GM21528 (cell line): ENCODE measurements around the gene ARAP3.
A peak's percentile ranks its signal among the peaks of the same experiment; 100 is the strongest.

ENCODE experiments used
- ATAC-seq: cut with Tn5 transposase; IDR thresholded peaks from one replicate; pipeline ENCODE4 v1.9.1; 2021; ENCODE audit warnings: mild to moderate bottlenecking, moderate library complexity; ENCODE audit not compliant: unreplicated experiment, low FRiP score

ARAP3 gene

DNA sequence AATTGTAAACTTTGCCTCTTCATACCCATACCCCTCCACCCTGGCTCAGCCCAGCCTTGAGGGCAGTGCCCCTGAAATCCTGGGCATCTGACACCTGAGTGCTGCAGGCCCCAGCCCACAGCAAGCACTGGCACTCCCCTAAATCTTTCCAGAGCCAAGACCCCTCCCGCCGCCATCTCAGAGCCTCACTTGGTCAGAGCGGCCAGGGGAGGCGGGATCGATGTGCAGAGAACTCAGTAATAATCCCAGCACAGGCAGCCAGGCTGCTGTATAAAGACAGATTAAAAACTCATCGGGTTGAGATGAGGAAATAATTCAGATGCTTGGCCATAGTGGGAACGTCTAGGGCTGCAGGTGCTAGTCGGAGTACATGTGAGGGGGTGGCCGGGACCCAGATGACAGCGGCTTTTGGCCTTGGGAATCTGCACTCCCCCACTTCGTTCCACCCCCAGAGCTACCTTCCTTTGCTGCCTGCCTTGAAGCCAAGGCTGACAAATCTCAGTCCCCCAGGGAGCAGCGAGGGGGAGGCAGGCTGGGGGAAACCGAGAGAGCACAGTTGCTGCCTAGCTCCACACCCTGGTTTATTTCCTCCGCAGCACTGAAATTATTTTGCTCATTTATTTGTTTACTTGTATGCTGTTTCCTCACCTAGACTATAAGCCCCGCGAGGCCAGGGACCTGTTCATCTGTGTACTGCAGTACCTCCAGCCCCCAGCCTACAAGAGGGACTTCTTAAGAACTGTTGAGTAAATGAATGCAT, 19.5 kb upstream of the ARAP3 start:
- peak; percentile 57 for ATAC-seq

DNA sequence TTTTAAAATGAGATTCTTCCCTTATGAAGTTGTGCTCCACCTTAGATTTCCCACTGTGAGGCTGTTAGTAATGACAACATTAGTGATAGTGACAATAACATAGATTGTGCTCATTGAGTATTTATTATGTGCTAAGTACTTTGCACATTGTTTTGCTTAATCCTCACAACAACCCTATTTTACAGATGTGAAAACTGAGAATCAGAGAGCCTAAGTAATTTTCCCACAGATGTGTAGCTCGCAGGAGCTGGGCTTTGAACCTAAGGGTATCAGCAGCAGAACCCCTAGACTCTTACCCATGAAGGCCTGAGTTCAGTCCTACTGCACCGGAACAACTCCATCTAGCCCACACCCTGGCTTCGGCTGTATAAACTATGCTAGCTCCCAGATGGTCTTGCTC, 15.6 kb upstream of the ARAP3 start:
- ATAC-seq: no peak

DNA sequence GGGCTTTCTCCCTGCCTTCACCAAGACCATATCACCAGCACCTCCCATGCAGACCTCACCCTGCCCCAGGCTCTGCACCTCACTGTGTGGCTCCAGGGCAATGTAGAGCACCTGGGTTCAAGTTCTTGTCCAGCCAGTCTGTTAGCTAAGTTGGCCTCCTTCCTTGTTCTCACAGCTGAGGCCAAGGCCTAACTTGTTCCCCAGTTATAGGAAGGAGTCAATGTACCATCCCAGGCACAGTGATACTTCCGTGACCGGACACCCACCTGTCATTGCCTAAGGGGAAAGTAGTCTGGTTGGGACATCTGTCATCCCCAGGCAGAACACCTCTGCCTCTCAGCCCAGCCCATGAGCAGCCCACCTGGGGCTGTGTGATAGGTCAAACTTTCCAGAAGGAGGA, 14.4 kb upstream of the ARAP3 start:
- no peak for ATAC-seq

DNA sequence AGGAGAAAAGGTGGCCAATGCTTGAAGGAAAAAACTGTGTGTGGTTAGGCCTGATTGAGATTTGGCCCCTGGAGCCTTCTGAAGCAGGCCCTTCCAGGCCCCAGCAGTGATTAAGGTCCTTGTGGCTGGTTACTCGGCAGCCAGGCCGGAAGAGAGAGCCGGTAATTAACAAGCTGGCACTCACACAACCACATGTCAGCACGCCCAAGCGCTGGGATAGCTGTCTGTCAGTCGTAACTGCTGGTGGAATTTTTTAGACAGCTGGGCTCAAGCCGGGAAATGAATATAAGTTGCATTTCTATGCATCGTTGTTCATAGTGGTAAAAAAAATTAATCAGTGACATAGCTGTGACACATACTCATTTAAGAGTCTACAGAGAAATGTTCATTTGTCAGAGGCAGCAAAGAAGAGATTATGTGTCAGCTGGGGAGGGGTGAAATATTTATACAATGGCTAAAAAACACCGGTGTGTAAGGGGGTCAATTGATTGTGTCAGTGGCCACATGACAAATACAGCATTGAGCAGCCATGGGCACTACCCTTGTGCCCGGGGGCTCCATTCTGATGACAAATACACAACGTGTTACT, 13.7 kb upstream of the ARAP3 start:
- no peak for ATAC-seq

DNA sequence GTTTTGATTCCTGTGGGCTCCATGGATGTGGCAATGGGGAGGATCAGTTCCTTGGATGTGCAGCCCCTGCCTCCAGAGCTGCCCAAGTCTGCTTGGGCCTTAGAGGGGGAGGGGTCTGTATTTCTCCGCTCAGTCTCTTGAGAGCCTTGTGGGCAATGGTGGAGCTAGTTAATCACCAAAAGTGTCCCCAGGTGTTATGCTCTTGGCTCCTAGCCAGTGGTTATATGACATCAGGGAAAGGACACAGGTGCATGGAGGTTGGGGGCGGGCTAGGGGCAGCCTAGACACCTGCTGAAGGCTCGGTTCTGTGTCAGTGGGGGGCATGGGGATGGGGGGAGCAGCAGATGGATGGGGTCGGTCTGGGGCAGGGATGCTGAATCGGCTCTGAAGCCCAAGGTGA, 12.4 kb upstream of the ARAP3 start:
- no peak for ATAC-seq

DNA sequence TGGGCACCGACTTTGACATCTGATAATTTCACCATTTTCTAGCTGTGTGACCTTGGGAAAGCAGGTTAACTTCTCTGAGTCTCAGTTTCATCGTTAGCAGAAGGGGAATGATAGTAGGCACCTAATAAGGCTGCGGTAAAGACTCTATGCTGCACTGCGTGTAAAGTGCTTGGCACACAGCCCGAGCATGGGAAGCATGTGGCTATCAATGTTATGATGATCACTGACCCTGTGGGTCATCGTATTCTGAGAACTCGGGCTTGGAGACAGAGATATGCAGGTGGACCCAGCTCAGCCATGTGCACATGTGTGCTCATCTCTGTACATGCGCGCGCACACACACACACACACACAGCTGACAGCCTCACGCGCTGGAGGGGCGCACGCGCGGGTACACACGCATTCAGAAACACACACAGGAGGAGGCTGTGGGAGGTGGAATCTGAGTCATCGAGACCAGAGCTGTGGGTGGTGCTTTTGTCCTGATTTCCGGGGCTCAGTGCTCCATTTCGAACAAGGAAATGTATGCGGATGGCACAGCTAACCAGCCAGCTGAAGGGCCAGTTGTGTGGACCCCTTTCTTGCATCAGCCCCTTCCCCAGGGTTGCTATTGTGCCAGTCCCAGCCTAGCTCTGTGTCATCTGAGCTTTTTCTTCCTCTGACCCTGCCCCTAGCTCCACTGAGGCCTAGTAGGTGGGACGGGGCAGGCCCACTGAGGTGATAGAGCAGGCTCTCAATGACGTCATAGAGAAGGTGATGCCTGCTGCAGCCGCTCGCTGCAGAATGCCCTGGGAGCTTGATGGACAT, 11.1 kb upstream of the ARAP3 start:
- ATAC-seq: no peak

DNA sequence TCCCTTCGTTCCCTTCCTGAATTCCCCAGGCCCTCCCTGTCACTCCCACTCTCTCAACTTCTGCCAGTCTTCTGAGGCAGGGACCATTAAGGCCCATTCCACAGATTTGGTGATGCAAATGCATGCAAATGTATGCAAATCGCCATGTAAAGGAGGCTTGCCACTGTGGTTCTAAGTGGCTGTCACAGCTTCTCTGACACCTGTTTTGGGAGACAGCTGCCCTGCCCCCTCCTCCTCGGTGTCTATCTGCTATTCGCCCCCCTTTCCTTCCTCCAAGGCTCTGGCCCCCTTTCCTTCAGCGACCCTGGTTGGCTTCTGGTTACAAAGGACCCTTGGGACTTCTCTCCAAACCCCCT, 10.5 kb upstream of the ARAP3 start:
- no peak for ATAC-seq

DNA sequence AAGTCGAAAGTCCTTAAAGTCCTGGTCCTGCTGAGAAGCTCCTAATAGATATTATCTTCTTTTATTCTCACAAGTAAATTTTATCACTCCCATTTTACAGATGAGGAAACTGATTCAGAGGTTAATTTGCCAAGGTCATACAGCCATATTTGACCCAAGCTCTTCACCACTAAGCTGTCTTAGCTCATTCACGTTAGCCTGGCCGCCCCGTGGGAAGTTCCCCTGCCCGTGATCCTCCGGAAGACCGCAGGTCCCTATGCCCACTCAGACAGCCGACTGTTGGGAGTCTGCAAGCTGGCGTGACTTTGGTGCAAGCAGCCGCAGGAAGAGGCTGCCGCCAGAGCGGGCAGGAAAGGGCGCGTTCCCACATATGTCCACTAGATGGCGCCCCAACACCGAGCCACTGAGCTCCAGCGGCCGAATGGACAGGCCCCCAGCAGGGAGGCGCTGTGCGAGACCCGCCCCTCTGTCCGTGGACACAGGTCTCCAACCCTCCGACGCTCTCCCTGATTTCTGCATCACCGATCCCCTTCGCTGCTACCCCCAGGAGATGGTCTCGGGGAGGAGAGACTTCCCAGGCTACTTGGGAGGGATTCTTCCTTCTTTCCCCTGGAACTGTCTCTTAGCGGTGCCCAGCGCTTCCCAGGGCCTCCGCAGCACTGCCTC, 10.0 kb upstream of the ARAP3 start:
- peak; percentile 91 for ATAC-seq

DNA sequence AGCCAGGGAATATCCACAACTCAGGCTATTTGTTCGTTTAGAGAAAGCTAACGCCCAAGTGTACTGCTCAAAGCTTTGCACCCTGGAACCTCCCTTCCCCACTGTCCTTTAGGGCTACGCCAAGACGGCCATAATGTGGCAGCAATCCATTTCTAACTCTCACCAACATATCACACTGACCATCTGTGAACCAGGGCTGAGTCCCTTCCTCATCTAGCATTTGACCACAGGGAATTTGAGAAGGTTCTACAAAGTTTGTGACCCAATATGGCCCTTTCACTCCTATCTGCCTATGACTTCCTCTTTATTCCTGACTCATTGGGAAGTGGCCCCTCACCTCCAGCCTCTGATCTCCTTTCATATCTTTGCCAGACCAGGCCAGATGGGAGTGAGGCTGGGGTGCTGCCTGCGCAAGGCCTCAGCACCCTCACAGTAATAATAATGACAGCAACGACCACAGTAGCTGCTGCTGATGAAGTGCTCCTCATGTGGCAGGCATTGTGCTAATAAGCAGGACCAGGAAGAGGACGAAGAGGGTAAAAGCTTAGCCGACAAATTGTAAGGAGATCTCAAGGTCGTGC, 9.3 kb upstream of the ARAP3 start:
- ATAC-seq: no peak

DNA sequence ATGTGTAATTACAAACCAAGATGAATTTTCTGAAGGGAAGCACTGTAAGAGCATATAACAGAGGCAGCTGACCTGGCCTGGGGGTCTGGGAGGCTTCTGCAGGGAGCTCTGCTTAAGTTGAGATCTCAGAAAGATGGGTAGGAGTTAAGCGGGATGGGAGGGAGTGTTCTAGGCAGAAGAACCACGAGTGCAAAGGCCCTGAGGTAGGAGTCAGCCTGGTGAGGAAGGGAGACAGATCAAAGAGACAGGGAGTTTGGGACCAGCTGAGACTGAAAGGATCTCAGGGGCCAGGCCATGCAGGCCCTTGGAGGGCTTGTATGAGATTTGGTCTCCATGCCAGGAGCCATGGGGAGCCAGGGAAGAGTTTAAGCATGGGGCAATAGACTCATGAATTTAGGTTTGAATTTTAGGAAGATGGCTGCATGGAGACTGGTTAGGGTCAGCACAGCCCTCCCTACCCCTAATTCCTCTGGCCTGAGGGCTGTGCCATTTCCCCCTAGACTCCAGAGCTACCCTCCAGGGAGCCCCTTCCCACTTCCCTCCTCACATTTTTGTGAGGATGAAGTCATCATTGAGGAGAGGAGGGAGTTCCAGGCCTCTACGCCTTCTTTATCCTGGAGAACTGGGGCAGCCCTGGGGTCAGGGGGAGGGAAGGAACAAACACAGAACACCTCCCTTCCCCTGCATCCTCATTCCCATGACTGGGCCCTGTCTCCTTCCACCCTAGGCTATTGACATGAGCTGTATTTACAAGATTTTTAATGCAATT, 4.8 kb upstream of the ARAP3 start:
- ATAC-seq: no peak

DNA sequence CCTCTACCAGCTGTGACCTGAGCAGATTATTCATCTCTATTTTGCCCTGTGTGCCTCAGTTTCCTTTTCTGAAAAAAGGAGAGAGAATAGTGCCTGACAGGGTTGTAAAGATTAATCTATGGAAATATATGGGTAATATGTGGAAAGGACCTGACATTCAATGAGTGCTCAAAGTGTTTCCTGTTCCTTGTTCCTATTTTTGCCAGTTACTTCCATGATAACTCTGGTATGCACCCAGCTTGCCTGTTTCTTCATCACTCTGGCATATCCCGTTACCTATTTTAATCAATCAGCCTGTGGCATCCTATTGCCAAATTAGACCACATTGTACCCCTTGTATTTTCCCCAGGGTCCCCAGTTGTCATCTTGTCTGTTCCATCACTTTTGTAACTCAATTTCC, 3.6 kb upstream of the ARAP3 start:
- no peak for ATAC-seq

DNA sequence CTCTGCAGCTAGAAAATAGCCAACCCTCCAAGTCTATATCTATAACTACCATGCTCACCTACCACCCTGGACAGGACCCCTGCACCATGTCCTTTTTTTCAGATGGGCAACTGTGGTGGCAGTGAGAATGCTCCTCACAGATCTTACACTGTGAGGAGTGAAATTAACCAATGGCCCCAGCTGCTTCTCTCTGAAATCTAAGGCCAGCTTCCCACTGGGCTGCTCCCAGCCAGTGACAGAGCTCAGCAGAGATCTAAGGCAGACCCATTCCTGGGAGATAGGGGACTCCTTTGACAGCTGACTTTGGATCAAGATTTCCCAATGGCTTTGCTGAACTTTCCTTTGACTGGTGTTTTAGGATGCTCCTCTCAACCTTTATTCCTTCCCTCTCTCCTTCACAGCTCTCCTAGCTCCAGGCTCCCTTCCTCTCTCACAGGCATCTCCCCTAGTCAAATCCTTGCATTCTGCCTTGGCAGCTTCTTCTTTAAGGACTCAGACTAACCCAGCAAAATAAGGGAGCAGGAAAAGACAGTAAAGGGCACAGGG, 1.6 kb upstream of the ARAP3 start:
- ATAC-seq: no peak

DNA sequence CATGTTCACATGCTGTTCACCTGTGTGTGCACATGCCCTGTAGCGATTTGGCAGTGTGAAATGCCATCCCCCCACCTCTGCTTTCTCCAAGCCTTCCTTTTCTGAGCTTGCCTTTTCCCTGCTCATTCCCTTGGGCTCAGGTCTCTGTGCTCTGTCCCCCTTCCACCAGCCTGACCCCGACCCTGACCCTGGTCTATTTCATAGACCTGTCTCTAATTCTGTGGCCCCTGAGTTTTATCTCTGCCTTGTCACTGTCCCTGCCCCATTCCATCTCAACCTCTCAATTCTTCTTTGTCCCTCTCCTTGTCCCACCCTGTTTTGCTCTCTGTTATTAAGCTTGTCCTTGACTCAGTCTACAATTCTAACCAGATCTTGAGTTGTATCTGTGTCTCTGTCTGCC, 735 bp downstream of the ARAP3 start:
- no peak for ATAC-seq

DNA sequence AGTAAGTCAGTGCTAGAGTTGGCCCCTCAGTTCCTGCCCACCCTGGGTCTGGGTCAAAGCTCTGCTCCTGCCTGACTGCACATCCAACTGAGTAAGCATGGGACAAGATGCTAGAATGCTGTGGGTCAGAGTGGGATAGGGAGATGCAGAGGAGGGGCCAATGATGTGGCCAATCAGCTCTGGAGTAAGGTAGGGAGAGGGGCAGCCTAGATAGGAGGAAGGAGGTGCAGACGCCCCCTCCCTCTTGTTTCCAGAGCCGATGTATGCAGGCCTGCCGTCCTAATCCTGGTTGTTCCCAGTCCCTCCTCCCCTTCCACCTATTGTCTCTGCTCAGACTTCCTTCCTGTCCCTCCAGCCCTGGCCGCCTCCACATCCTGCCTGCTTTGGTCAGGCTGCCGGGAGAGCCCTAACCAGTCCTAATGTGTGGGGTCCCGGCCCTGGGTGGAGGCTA, 1.3 kb downstream of the ARAP3 start:
- no peak for ATAC-seq

DNA sequence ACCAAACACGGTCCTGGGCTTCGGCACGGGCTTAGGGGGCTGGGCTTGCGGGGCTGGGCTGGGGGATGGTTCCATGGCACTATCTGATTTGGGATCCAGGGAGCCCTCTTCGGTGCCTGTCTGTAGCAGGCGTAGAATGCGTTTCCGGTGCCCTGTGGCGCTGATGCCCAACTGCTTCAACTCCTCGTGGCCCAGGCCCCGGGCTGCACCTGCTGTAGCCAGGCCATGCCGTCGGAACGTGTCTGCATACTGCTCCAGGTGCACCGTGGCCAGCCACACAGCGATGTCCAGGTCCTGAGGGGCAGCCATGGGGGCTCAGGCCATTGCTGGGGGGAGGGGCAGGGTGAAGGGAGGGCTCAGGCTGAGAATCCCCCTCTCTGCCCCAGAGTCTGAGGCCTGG, 1.9 kb downstream of the ARAP3 start:
- ATAC-seq: no peak

DNA sequence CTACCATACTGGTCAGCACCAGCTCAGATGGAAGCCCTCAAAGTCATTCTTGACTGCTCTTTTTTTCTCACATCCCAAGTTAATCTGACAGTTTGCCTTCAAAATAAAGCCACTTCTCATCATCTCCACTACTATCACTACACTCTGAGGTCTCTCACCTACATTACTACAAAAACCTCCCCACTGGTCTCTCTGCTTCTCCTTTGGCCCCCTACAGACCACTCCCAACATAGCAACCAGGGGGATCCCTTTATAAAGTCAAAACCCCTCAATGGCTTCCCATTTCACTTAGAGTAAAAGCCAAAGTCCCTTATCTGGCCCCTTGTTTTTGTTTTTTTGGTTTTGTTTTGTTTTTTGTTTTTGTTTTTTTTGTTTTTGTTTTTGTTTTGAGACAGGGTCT, 4.6 kb downstream of the ARAP3 start:
- ATAC-seq: no peak

DNA sequence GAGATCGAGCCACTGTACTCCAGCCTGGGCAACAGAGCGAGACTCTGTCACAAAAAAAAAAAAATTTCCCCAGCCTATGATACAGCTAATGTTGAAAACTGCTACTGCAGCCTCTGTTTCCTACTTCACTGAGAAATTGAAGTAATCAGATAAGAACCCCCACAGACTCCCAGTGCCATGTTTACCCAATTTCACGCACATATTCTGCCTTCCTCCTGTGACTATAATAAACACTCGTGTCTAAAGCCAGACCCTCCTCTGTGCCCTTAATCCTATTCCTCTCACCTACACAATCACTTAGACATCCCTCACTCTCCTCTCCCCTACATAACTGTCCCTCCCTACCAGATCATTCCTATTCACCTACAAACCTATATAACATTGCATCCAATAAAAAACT, 6.4 kb downstream of the ARAP3 start:
- ATAC-seq: no peak

DNA sequence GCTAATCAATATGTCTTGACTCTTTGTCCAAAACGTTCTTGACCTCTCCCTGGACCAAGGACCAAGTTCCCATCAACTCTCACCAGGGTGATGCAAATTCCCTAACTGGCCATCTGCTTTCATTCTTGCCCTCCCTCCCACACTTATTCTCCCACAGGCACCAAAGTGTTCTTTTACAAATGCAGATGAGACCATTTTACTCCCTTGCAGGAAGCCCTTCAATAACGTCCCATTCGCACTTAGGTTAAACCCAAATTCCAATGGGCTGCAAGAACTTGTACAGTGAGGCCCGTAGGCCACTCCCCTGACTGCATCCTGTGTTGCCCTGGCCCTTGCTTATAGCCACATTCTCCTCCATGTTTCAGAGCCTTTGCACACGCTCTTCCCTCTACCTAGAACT, 7.3 kb downstream of the ARAP3 start:
- no peak for ATAC-seq

DNA sequence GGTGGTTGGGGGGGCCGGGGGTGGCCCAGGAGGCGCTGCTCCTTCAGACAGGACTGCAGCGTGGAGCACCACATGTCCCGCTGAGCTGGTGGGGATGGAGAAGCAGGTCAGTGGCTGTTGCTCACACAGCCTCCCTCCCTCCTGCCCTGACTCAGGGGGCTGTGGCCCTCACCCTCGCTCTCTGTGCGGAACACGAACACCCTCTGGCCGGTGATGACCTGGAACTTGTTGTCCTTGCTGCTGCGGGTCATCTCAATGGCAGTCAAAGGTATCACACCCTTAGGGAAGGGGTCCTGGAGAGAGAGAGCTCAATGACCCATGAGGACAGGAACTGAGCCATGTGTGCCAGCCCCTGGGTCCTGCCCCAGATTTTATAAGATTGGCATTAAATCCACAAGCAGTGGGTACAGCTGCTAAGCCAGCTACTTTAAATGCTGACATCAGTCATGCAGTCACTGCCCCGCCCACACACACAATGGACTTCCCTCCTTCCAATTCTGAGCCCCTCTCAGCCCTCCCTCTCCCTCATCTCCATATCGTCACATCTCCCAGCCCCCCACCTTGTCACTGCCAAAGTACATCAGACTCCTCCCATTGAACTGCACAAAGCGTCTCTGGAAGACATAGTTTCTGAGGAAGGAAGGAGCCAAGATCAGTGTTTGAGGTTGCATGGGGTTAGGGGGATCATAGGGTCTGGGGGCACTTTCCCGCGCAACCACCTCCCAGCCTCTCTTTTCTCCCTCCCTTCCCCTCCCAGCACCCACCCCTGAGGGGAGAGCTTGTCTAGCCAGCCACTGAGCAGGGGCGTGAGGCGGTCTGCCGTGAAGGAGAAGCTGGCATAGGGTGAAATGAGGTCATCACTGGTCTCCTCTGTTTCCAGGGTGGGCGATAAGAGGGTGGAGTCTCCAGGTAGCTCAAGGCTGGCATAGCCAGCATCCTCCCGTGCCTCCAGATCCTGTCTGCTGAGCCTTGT, 8.9 kb downstream of the ARAP3 start:
- no peak for ATAC-seq
